ENCODE measurements around the gene STPG1.

The STPG1 gene

DNA sequence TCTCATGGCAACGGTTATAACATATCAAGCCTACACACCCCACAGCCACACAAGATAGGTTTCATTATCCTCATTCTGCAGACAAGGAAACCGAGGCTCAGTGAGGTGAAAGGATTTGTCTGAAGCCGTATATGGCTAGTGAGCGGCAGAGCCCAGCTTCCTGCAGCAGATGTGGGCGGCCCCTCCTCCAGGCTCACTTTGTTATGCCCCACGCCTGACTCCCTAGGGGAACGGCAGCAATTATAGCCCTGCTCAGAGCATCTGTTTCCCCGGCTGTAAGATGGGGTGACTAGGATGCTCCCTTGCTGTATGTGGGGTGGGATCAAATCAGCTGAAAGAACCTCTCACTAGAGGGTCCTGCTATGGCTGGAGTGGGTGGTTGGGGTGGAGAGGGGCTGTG lies 72.3 kb downstream of the STPG1 start:
- no peak for DNase-seq (ENCODE audit: low read depth)

DNA sequence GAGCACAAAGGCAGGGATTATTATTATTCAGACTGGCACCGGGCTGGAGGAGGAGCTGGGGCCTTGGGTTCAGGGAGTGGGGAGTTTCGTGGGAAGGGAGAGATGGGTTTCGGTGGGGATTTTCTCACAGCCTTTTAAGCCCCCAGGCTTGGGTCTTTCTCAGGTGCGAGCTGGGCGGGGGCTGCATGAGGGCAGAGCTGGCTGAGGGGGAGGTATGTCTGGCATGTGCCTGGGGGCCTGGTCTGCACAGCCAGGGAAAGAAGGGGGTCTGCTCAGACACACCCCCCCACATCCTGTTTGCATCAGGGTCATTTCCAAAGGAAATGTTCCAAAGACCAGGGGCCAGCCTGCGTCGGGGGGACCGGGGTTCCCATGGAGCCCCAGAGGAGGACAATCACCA lies 72.8 kb downstream of the STPG1 start:
- no peak for DNase-seq (ENCODE audit: low read depth)

DNA sequence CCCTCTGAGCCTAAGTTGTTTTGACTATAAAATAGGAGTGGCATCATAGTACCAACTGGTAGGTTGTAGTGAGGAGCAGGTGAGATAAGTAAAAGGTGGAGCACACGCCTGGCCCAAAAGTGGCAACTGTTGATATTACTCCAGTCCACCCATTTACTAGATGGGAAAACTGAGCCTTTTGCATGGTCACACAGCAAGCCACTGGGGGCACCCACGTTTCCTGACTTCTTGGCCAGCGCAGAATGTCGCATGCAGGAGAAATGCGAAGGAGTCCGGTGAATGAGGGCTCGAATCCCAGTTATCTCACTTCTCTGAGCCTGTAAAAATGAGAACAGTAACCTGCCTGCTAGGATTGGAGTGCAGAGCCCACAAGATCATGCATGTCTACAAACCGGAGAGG lies 73.6 kb downstream of the STPG1 start:
- no peak for DNase-seq (ENCODE audit: low read depth)

DNA sequence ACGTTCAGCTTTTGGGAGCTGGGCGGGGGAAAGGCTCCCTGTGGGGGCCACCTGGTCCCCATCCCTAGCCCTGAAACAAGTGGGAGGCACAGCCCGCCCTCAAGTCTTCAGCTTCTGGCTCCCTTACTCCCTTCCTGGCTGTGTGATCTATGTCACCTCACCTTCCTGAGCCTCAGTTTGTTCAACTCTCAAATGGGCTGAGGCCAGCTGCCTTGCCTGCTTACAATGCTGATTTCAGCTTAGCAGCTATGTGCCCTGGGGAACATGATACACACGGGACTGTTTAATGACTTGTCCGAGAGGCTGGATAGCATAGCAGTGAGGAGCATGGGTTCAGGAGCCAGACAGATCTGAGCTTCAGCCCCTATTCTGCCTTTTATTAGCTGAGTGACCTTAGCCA lies 75.1 kb downstream of the STPG1 start:
- no peak for DNase-seq (ENCODE audit: low read depth)

DNA sequence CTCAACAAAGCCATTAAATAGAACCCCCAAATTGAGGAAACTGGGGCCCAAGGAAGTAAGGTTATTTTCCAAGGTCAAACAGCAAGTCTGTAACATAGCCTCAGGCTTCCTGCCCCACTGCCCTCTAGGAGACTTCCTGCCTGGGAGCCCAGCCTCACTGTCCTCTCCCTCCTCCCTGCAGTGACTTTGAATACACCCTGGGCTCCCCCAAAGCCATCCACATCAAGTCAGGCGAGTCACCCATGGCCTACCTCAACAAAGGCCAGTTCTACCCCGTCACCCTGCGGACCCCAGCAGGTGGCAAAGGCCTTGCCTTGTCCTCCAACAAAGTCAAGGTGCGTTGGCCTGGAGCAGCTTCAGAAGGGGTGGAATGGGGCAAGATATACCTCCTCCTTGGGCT lies 76.1 kb downstream of the STPG1 start:
- DNase-seq (ENCODE audit: low read depth), result no peak

DNA sequence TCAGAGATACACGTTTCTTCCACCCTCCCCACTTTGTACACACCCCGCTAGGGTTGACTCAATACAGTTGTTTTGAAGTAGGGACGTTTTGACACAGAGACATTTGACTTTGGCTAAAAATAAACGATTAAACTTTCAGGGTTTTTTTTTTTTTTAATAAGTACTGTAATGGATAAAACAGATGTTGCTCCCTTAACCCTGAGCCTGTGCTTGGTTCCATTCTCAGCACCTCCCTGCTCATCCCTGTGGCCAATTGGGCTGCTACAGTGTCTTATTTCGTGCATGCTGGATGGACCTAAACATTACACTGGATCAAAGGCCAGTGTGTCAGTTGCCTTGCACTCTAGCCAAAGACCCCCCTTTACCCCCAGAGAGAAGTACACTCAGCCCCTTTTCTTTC lies 77.5 kb downstream of the STPG1 start:
- DNase-seq (ENCODE audit: low read depth), result no peak

DNA sequence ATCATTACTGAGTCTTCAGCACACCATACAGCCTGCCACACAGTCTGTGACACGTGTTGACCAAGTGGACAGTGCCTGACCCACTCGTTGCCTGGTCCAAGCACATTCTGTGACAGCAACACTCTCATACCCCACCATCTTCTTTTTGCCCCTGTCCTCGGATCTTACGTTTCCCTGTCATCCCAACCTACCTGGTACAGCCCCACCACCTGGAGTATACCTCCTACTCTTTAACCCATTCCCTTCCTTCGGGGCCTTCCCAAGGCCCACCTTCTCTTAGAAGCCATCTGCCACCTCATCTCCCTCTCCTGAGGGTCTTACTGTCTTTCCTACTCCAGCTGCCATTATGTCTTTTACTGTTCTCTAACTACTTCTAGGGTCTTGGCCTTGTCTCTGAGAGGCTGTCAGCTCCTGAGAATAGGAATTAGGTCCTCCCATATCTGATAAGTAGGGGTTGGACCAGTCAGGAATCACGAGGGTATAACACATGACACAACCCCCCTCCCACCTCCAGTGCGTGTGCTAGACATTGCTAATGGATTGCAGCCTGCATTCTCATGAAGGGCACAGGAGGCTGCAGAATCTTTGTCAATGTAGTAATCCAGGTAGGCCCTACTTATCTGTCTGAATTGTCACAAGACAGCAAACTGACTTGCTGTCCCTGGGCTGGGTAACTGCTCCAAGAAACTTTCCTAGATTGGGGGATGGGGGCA lies 81.5 kb downstream of the STPG1 start:
- no peak for DNase-seq (ENCODE audit: low read depth)

DNA sequence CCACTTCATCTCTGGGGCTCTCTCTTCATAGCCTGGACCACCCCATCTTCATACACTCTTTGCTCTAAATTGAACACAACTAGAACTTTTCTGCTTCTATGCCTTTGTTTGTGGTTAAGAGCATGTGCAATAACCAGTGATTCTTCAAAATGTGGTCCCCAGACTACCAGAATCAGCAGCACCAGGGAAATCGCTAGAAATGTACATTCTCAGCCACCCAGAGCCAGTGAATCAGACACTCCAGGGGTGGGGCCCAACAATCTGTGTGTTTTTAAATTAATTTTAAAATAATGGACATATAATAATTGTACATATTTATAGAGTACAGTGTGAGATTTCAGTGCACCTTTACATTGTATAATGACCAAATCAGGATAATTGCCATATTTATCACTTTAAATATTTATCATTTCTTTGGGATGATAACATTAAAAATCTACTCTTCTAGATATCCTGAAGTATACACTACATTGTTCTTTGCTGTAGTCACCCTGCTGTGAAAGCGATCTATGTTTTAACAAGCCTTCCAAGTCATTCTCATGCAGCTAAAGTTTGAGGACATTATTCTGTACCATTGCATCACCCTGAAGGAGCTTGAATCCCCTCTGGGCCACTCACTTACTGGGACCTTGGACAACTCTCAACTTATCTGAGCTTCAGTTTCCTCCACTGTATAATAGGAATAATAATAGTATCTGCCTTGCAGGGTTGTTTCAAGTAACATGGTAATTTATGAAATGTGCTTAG lies 83.6 kb downstream of the STPG1 start:
- DNase-seq (ENCODE audit: low read depth), result no peak

DNA sequence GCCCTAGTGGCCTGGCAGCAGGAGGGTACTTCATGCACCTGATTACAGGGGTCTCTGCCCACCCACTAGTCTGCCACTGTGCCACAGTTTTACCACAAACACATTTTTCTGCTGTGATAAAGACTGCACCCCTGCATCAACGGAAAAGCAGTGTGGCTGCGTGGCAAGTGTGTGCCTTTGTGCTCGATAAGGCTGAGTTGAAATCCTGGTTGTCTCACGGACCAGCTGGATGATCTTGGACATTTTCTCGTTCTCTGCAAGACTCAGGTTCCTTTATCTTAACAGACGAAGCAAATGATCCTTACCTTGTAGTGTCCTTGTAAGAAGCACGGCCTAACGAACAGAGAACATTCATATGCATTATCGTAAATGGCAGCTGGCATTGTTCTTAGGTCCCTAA lies 84.3 kb downstream of the STPG1 start:
- peak; percentile 27 for DNase-seq (ENCODE audit: low read depth)

DNA sequence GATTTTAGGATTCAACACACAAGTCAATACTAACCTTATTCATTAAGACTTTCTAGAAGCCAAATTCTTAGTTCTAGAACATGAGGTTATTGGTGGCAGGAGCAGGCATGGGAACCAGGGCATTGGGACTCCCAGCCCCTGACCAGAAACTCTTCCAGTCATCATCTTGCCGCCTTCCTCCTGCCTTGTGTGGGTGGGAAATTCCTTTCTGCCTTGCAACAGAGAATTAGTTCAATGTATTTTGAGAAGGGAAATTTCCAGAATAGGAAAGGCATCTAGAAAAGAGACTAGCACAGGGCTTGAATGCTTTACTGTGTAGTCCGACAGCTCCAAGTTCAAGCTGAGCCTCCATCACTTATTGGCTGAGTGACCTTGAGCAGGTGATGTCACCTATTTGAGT lies 85.7 kb downstream of the STPG1 start:
- no peak for DNase-seq (ENCODE audit: low read depth)

DNA sequence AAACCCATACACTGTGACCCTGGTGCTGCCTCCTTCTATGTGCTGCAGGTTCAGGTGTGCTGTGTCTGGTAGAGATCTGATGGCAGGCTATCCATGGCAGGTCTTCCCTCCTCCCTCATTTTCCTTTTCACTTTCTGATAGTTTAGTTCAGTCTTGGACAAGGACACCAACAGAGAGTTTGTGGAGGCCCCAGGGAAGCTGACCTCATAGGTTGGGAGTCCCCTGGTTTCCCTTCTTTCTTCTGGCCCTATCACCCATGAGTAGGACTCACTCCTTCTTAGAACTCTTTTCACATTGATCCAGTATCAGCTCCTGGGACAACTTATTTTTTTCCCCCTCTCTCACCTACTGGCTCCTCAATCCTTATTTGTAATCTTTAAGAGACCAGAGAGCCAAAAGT lies 86.1 kb downstream of the STPG1 start:
- no peak for DNase-seq (ENCODE audit: low read depth)

DNA sequence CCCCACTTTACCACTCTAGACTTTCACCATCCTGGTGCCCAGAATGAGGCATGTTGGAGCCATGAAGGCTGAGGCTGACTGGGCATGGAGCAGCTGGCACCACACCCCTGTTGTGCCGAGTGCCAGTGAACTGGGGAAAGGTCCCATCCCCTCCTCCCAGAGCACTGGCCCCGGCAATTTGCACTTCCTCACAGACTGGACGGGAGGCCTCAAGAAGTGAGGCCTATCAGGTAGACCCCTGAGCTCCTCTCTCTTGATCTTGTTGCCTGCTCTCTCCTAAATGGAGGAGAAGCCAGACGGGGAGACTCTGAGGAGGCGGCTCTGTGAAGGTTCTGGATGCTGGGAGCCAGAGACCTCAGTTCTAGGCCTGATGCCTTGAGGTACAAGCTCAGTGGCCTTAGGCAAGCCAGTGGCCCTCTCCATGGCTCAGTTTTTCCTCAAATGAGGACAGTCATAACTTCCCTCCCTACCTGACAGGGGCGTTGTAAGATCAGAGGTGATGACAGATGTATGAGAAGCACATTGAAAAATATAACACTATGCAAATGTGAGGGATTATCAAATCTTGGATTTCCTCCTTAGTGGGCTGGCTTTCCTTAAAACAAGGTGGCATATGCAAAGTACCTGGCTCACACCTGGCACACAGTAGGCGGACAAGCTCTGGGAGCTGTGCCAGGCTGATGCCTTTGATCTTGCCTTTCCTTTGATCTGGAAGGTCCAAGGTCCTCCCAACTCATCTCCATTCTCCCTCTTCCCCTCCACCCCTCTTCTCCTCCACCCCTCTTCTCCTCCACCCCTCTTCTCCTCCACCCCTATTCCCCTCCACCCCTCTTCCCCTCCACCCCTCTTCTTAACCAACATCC lies 87.8 kb downstream of the STPG1 start:
- DNase-seq (ENCODE audit: low read depth), result no peak

DNA sequence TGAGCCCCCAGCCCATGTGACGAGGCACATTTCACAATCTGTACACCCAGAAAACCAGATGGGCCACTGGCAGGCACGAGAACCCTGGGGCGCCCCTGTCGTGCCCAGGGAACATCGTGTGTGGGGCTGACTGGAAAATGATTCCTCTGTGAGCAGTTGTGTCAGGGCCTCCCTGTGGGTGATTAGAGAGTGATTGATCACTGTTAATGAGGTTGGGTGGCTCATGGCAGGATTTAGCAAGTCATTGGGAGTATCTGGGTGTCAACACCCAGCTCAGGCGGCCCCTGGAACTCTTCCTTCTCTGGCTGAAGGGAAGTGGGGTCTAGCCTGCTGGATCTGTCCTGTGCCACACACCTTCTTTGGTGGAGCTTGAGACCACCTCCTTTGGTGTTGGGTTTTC lies 88.7 kb downstream of the STPG1 start:
- DNase-seq (ENCODE audit: low read depth), result no peak

DNA sequence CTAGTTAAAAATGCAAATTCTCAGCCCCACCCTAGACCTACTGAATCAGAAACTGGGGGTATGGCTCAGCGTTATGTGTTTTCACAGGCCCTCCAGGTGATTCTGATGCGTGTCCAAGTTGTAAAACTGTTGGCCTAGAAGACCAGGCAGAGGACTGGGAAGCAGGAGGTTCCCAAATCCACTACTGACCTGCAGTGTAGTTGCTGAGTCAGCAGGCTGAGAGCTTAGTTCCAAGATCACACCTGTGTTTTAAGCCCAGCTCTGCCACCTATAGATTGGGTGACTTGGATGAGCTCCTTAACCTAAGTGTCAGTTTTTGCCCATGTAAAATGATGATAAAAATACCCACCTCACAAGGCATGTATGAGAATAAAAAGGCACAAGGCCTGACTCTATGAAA lies 90.3 kb downstream of the STPG1 start:
- no peak for DNase-seq (ENCODE audit: low read depth)

DNA sequence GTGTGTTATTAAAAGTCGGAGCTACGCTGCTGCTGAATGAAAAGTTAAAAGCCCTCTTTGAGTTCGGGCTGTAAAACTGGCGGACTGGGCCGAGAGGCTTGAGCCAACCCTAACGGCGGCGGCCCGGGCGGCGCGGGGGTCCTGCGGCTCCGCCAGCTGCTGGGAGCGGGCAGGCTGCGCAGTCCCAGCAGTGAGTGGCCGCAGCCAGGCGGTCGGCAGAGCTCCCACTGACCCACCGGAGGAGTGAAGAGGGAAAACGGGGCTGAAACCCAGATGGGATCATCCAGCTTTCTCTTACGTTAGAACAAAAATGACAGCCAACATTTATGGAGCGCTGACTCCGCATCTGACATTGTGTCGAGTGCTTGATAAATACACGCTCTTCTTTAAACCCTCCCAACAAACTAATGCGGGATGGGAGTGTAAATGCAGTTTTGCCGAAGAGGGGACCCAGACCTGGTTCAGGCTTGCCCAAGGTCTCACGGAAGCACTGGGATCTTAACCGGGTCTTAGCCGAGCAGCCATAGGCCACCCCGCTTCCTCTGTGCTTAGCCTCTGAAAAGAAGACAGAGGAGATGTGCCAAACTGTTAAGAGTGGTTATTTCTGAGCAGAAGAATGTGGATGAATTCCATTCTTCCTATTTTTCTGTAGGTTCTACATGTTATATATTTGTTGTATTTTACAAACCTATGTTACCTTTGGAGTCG lies 91.0 kb downstream of the STPG1 start:
- DNase-seq (ENCODE audit: low read depth), result no peak

DNA sequence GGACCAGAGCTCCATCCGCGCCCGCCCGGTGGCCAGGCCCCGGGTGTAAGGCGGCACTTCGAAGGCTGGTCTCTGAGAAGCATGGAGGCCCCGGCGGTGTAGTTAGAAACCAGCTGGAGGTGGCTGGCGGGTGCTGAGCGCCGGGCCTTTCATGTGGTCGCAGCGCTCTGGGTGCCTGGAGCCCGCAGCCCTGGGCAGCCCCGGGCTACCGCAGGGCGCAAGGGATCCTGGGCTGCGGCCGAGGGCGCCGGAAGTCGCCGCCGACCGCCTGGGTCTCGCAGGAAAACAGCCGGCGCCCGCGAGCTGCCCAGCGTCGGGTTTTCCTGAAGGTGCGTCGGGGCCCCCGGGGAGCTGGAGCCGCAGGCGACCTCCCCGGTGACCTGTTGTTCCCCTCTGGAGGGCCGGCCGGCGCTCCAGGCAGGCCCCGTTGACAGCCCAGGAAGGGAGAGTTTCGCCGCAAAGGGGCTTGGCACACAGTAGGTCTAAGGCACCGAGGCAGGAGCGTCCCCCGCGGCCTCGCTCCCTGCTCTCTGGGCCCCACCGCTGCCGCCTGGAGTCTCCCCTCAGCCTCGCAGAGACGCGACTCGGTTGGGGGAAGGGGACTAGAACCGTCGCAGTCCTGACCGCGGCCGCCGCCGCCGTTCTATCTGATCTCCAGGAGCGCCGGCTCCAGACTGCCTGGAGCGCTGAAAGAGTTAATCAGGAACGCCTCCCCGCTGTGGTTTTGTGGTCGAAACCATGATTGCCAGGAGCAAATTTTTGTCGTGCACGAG lies 91.7 kb downstream of the STPG1 start:
- peak; percentile 61 for DNase-seq (ENCODE audit: low read depth)

DNA sequence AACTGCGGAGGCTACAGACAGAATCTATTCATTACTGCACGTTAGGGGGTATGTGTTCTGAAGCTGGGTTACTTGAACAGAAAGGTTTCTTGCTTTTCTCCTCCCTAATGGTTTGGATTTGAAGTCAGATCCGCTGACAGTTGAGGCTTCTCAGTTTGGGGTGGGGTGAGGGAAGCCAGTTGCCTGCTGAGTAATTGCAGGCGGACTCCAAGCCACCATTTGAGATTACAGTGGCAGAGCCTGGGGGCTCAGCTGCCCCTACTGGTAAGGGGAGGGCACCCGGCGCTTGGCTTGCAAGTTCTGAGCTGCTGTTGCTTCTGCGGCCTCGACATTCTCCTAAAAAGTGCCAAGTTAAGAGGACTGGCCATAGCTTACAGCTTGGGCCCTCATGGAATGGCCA lies 92.5 kb downstream of the STPG1 start:
- DNase-seq (ENCODE audit: low read depth), result no peak

DNA sequence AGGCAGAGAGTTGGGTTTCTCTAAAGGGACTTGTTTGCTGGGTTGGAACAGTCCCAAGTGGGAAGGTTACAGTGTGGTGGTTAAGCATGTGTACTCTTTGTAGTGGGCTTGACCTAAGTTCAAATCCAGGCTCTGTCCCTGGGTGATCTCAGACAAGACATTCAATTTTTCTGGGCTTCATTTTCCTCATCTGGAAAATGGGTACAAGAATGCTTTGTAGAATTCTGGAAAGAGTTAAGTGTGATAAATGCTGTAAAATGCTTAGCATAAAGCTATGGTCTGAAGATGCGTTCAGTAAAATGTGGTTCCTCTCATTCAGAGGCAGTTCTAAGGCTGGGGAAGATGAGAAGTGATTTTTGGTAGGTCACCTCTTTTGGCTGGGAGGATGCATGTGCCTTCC lies 93.6 kb downstream of the STPG1 start:
- DNase-seq (ENCODE audit: low read depth), result no peak

DNA sequence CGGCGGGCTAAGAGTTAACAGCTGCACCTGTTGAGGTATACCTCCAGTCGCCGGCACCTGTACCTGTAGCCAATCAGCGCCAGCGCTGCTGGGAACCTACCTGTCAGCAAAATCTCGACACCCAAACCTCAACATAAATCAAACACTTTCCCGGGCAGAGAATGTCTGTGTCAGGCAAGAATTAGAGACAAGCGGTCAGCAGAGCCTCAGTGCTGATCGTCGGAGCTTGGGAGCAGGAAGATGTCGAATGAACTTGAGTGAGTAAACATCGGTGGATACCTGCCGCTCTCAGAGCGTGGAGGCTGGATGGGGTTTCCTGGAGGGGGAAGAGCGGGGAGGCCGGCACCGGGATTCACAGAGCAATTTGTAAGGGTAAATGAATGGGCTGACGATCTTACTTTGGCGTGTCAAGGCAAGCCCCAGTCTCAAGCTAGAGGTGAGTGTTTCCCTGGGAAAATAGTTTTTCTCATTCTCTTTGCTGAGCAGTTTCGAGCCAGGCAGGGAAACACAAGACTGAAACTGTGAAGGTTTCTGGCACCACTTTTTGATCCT lies 94.2 kb downstream of the STPG1 start, which contains the start of gene GRHL3:
Gene GRHL3 (plus strand): TSS at position 46 of the 552 bp plus-strand sequence. CDS start 195 bp downstream, at position 241.
- no peak for DNase-seq (ENCODE audit: low read depth)

DNA sequence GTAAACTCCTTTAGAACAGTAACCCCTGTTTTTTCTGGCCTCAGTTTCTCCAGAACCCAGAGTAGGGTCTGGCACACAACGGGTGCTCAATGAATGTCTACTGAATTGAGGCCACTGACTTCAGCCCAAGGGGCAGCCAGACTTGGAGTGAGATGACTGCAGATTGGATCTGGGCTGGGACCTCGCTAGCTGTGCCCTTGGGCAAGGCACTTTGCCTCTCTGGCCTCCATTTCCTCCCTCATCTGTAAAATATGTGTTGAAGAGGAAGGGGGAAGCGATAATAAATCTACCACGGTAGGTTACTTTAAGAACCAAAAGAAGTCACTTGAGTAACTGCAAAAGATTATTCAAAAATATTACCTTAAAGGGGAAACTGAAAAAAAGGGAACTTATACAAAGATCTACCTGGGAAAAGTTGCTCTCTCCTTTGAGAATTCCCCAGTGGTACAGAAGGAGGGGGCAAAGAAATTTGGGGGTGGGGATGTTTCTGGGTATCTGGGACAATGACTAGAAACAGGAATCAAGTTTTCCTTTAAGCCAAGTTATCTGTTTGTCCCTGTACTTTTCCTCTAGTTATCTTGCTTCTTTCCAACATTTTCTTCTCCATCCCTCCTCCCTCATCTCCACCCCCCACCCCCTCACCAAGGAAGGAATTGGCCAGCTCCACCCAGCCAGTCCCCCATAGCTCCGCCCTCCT lies 94.8 kb downstream of the STPG1 start:
- no peak for DNase-seq (ENCODE audit: low read depth)
